Left cardiac atrium (tissue), 4 donors: ENCODE measurements around the gene NONO. TPM values are rescaled to one million over a fixed set of nuclear protein-coding genes. Genes with fewer than 3 reads are reported as not detected.
A peak's percentile ranks its signal among the peaks of the same experiment; 100 is the strongest.
"Not testable (repeated sequence)": the region's sequence is repeated elsewhere in the genome, so short reads cannot be mapped to it uniquely, and the experiment has no call there.

ENCODE experiments used
- ATAC-seq, 2 donors: fragments of 200-7000 bp; cut with Tn5 transposase; one replicate each; pipeline ENCODE4 v1.9.1; 2020; ENCODE audit warnings: mild to moderate bottlenecking in 2 of 2, moderate library complexity in 2 of 2
- DNase-seq: peaks from one replicate; pipeline ENCODE4 v3.0.0-alpha.2; 2020
- intact Hi-C, 2 donors: fragments of 100-400 bp; cut with DNase I; formaldehyde crosslinking; loops; one replicate each; pipeline versions ENCODE4 v1.14.1 to v1.15.1; 2022 to 2023
- long read RNA-seq: library from polyadenylated mRNA; unstranded; transcript quantifications from one replicate; pipeline ENCODE4 v2.0.0, GENCODE V29; 2021
- total RNA-seq, 2 donors: library from RNA; stranded (reverse); fragmentation: NEBNext Ultra II Directional; extraction: Animal tissue kit (Norgen Biotek cat#: 25700); gene quantifications; one replicate each; pipeline ENCODE4 v1.2.1, GENCODE V29; 2021
- donor health status: DM: no; HTN: yes; CAD: no.
- donor health status: DM: no; HTN: yes; CAD: no; lungs with severe emphysema.
- donor health status: DM: yes; HTN: yes; CAD: no.
- donor health status: Dilated cardiomyopathy.

NONO gene
- 100 to 1,000 TPM in 1 of 2 donors, 10 to 100 TPM in 1; 99.7 to 130 TPM for total RNA-seq
- long read RNA-seq, transcript NONO-201 (12 exons, 2,713 nt), result major isoform, 212 of 259 reads
- long read RNA-seq, transcript NONO-202 (11 exons, 2,606 nt), result minor isoform, 22 of 259 reads
- long read RNA-seq, transcript NONO-203 (13 exons, 1,921 nt), result minor isoform, 6 of 259 reads
- long read RNA-seq, partial matches to known transcripts, result 8 of 259 reads
- long read RNA-seq, other reads (novel, unspliced or antisense), result 11 of 259 reads

GRCh38 chrX:71283403-71284143, at the start of gene NONO:
NONO (plus strand) TSS chrX:71283635; CDS start chrX:71290638, 7,003 bp downstream.
- ATAC-seq (peak; percentile 95), DNase-seq (peak; percentile 84)
- intact Hi-C loops, result no loop called here

DNA sequence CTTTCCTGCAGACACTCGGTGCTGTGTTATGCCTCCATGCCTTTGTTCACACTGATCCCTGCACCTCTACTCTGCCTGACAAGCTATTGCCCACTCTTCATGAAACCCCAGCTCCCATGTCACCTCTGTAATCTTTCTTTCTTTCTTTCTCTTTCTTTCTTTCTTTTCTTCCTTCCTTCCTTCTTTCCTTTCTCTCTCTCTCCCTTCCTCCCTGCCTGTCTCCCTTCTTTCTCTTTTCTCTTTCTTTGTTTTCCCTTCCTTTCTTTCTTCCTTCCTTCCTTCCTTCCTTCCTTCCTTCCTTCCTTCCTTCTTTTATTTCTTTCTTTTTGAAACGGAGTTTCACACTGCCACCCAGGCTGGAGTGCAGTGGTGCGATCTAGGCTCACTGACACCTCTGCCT, 48.0 kb upstream of the NONO start:
- DNase-seq (no peak), ATAC-seq (no peak)
- intact Hi-C loops, result no loop called here

DNA sequence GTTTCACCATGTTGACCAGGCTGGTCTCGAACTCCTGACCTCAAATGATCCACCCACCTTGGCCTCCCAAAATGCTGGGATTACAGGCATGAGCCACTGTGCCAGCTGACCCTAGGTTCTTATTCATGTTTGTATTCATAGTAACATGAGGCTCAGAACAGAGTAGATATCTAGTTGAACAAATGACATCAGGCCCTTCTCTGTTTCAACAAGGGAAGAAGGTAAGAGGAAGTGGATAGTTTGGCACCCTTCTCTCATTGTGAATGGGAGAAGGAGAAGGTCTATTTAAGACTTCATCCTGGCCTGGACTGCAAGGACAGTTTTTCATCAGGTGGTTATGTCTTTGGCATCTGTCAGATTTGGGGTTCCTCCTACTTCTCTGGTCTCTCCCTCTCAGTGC, 46.6 kb upstream of the NONO start:
- DNase-seq, result no peak

GRCh38 chrX:71239781-71240180, 43.7 kb upstream of the NONO start:
- no peak for ATAC-seq

More for the DNA sequence above, 46.6 kb upstream of the NONO start:
- ATAC-seq, result no peak
- intact Hi-C loops, result no loop called here

GRCh38 chrX:71241301-71241700, 42.1 kb upstream of the NONO start:
- intact Hi-C loops, result no loop called here
- no peak for DNase-seq
- ATAC-seq, result no peak

More at GRCh38 chrX:71239781-71240180, 43.7 kb upstream of the NONO start:
- no peak for DNase-seq
- intact Hi-C loops, result no loop called here

DNA sequence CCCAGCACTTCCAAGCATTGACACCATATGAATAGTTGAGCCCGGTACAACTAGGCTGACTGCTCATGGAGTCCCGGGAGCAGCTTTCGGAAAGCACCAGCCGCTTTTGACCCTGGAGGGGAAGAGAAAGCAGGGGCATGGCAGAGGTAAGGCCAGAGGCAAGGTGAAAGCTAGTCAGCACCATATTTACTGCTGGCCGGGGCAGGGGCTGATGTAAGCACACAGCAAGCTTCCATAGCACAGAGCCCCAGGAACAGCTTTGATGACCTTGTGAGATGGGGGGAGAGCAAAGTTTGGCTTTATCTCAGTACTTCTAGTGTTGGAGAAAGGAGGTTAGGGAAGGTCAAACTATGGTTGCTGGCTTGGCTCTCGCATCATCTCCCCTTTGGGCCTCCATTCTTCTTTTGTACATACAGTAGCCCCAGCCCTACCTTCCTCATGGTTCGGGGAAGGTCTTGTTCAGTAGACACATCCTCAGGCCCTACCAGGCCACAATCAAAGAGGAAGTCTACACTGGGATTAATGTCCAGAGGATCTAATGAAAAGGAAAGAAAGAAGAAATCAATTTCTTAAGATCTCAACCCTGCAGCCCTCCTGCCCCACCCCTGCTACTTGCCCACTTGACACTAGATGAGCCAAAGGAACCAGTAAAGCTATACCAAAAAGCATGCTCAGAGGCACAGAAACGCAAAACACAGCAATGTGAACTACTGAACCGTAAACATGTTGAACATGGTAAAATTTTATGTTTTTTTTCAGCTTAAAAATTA, 38.9 kb upstream of the NONO start:
- intact Hi-C loops, result no loop called here
- ATAC-seq, result no peak
- DNase-seq, result no peak

GRCh38 chrX:71245159-71245558, 38.3 kb upstream of the NONO start:
- ATAC-seq (no peak), DNase-seq (no peak)
- intact Hi-C loops, result no loop called here

DNA sequence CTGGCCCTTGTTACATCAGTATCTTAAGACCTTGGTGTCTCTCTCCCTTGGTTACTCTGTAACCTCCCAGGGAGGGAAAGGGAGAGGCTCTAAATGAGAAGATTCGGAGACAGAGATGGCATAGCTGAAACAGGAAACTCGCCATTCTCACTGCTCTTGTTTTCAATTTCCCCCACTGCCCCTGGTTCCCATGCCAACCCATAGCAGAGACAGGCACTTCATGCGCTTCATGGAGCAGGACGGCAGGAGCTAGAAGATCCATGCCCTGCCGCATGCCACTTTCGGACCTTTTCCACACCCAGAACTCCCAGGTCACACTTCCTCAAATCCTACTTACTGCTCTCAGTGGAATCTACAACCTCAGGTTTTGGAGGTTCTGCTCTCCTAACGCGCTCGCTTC, 32.6 kb upstream of the NONO start:
- DNase-seq, result no peak
- ATAC-seq, result no peak
- intact Hi-C loops, result loop anchor here (10.0 kb wide), 1 partner anchor 114 kb away; the partner anchor contains the start of gene TAF1 (in 2 of the 2)

GRCh38 chrX:71251466-71251973, 31.9 kb upstream of the NONO start:
- DNase-seq, result no peak
- intact Hi-C loops, result loop anchor here (10.0 kb wide), 1 partner anchor 113 kb away; the partner anchor contains the start of gene TAF1 (in 2 of the 2)
- no peak for ATAC-seq

DNA sequence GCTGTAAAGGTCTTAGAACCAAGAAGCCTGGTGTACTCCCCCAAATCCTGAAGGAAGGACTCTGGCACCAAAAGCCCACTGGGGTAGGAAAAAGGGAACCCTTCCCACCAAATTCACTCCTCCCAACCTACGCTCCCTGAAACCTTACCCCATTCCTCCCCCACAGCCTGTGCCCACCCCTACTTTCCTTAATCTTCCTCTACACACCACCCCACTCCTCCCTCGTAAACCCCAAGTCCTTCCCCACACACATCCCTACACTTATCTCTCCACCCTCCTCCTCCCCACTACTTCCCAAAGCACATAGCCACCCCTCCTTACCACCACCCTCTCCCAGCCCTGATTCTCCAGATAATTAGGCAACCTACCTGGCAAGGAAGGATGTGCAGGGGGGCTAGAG, 31.2 kb upstream of the NONO start:
- ATAC-seq (no peak), DNase-seq (no peak)
- intact Hi-C loops, result loop anchor here (10.0 kb wide), 1 partner anchor 113 kb away; the partner anchor contains the start of gene TAF1 (in 2 of the 2)

- intact Hi-C loops, result loop anchor here (10.0 kb wide), 1 partner anchor 111 kb away; the partner anchor contains the start of gene TAF1 (in 2 of the 2)
- DNase-seq (no peak), ATAC-seq (no peak)
Observed at GRCh38 chrX:71253253-71254091, 30.0 kb upstream of the NONO start.

- intact Hi-C loops, result loop anchor here (10.0 kb wide), 1 partner anchor 110 kb away; the partner anchor contains the start of gene TAF1 (in 2 of the 2)
- ATAC-seq (peak; percentile 95 to 97), DNase-seq (peak; percentile 88)
Observed at GRCh38 chrX:71254092-71254963, 29.1 kb upstream of the NONO start, which contains the start of gene ZMYM3. ZMYM3 (minus strand) TSS chrX:71254140; CDS start chrX:71253255, 885 bp downstream.

- intact Hi-C loops, result loop anchor here (10.0 kb wide), 1 partner anchor 109 kb away; the partner anchor contains the start of gene TAF1 (in 2 of the 2)
- DNase-seq, result no peak
- ATAC-seq, result no peak
Observed at GRCh38 chrX:71256051-71256450, 27.4 kb upstream of the NONO start.

DNA sequence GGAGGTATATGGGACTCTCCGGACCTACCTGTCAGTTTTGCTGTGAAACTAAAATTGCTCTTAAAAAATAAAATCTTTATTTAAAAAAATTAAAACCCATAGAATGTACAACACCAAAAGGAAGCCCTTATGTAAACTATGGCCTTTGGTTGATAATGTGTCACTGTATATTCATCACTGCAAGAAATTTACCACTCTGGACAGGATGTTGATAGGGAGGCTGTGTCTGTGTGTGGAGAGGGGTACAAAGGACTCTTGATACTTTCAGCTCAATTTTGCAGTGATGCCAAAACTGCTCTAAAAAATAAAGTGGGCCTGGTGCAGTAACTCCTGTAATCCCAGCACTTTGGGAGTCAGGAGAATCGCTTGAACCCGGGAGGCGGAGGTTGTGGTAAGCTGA, 26.6 kb upstream of the NONO start:
- intact Hi-C loops, result loop anchor here (10.0 kb wide), 1 partner anchor 108 kb away; the partner anchor contains the start of gene TAF1 (in 2 of the 2)
- DNase-seq, result no peak
- ATAC-seq, result no peak

- ATAC-seq, intact Hi-C loops, DNase-seq: not testable (repeated sequence)
Observed at GRCh38 chrX:71268624-71269023, 14.8 kb upstream of the NONO start.

DNA sequence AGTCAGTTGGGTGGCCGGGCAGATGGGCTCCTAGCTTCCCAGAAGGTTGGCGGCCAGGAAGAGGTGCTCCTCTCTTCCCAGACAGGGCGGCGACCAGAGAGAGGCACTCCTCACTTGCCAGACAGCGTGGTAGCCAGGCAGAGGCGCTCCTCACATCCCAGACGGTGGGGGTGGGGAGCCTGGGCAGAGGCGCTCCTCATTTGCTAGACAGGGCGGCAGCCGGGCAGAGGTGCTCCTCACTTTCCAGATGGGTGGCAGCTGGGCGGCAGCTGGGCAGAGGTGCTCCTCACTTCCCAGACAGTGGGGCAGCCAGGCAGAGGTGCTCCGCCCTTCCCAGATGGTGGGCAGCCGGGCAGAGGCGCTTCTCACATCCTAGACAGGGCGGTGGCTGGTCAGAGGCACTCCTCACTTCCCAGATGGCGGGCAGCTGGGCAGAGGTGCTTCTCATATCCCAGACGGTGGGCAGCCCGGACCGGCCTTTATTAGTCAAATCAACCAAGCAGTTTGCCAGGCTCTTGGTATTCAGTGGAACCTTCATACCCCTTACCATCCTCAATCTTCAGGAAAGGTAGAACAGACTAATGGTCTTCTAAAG, 13.5 kb upstream of the NONO start:
- intact Hi-C loops, result no loop called here
- ATAC-seq, result no peak

GRCh38 chrX:71272313-71272712, 11.1 kb upstream of the NONO start:
- DNase-seq, intact Hi-C loops, ATAC-seq: not testable (repeated sequence)

More for the DNA sequence above, 13.5 kb upstream of the NONO start:
- no peak for DNase-seq
